H1 (cell line): ENCODE data around the gene PRKAB2. TPM values are rescaled to one million over a fixed set of nuclear protein-coding genes. Genes with fewer than 3 reads are reported as not detected.

ENCODE experiments used
- CTCF ChIA-PET: fragments of 300-600 bp; sonication (Branson Sonifier 250); formaldehyde crosslinking; loops from one replicate; lab custom pipeline; 2021; ENCODE audit not compliant: partially characterized antibody; lab: Charles Lee
- POLR2A ChIA-PET: fragments of 300-600 bp; sonication (Branson Sonifier 250); formaldehyde crosslinking; loops from one replicate; lab custom pipeline; 2021; ENCODE audit warnings: inconsistent platforms; ENCODE audit not compliant: partially characterized antibody; lab: Charles Lee
- DNase-seq, 2 experiments: peaks; one replicate each; pipeline versions ENCODE4 v3.0.0 to v3.0.0-alpha.2; 2010 to 2022; ENCODE audit warnings: low spot score in 2 of 2, low read depth in 1 of 2, mixed read lengths in 1 of 2
- FAIRE-seq: peaks from 2 replicates; lab custom pipeline; 2011; peaks lifted over from hg19 to GRCh38; lab: Jason Lieb, UNC
- H2AFZ ChIP-seq: 2 replicates; pipeline ENCODE4 v1.8.1; 2012; ENCODE audit warnings: low read length, inconsistent platforms
- H2AK5ac ChIP-seq: 2 replicates; pipeline ENCODE4 v1.6.1; 2013; ENCODE audit warnings: low read depth, low read length
- H2BK120ac ChIP-seq: replicated peaks from 2 replicates; pipeline ENCODE3; 2013; ENCODE audit warnings: low read depth, low read length, inconsistent platforms
- H2BK12ac ChIP-seq: 2 replicates; pipeline ENCODE4 v1.6.1; 2013; ENCODE audit warnings: low read depth, low read length
- H2BK15ac ChIP-seq: 2 replicates; pipeline ENCODE4 v1.6.1; 2013; ENCODE audit warnings: low read length
- H2BK20ac ChIP-seq: 2 replicates; pipeline ENCODE4 v1.6.1; 2013; ENCODE audit warnings: low read length
- H2BK5ac ChIP-seq: 2 replicates; pipeline ENCODE4 v1.6.1; 2013; ENCODE audit warnings: low read depth, low read length
- H3K14ac ChIP-seq: 2 replicates; pipeline ENCODE4 v1.6.1; 2013; ENCODE audit warnings: inconsistent platforms; ENCODE audit not compliant: insufficient read length
- H3K18ac ChIP-seq: 2 replicates; pipeline ENCODE4 v1.6.1; 2013; ENCODE audit warnings: low read length; ENCODE audit errors: extremely low read depth
- H3K23ac ChIP-seq: 2 replicates; pipeline ENCODE4 v1.6.1; 2013; ENCODE audit warnings: inconsistent platforms; ENCODE audit not compliant: insufficient read length
- H3K23me2 ChIP-seq: 2 replicates; pipeline ENCODE4 v1.6.1; 2013; ENCODE audit warnings: low read depth, low read length
- H3K27ac ChIP-seq: 2 replicates; pipeline ENCODE4 v1.6.1; 2011; ENCODE audit warnings: low read depth, low read length, inconsistent platforms
- H3K27me3 ChIP-seq, 4 experiments: replicated peaks in 1 of 4; 1 replicate in 1 of 4; 2 replicates in 3 of 4; pipeline versions ENCODE4 v1.6.1 to v1.8.1; 2011 to 2013; ENCODE audit warnings: low read length in 3 of 4, mild to moderate bottlenecking in 3 of 4, inconsistent platforms in 2 of 4, mixed read lengths in 2 of 4, moderate library complexity in 1 of 4; ENCODE audit not compliant: control insufficient read depth in 3 of 4, insufficient read depth in 3 of 4; ENCODE audit errors: extremely low read depth in 1 of 4
- H3K36me3 ChIP-seq, 4 experiments: 2 replicates each; pipeline versions ENCODE4 v1.6.1 to v1.8.1; 2011 to 2013; ENCODE audit warnings: mild to moderate bottlenecking in 4 of 4, low read length in 3 of 4, moderate library complexity in 2 of 4, control low read depth in 1 of 4, inconsistent platforms in 1 of 4; ENCODE audit not compliant: insufficient read depth in 4 of 4, control insufficient read depth in 2 of 4
- H3K4ac ChIP-seq: replicated peaks from 2 replicates; pipeline ENCODE3; 2013; ENCODE audit warnings: low read length, low read depth, mixed read lengths, inconsistent platforms; ENCODE audit not compliant: insufficient read length
- H3K4me1 ChIP-seq, 4 experiments: replicated peaks in 1 of 4; 1 replicate in 1 of 4; 2 replicates in 3 of 4; pipeline versions ENCODE4 v1.6.1 to v1.8.1; 2011 to 2013; ENCODE audit warnings: low read length in 3 of 4, inconsistent platforms in 2 of 4, mixed read lengths in 1 of 4; ENCODE audit not compliant: insufficient read depth in 4 of 4, control insufficient read depth in 3 of 4
- H3K4me2 ChIP-seq, 2 experiments: 2 replicates each; pipeline versions ENCODE4 v1.6.1 to v1.8.1; 2011 to 2013; ENCODE audit warnings: low read depth in 2 of 2, low read length in 2 of 2, control low read depth in 1 of 2, inconsistent platforms in 1 of 2, mild to moderate bottlenecking in 1 of 2; ENCODE audit not compliant: insufficient read depth in 1 of 2
- H3K4me3 ChIP-seq, 4 experiments: fragments of 200-600, 300-600 bp in 1 of 4; sonication (generic), shearing (Covaris generic), sonication (Bioruptor Twin) in 1 of 4; 2 replicates each; pipeline versions ENCODE4 v1.5.1 to v1.8.1; 2011 to 2016; ENCODE audit warnings: low read length in 4 of 4, low read depth in 3 of 4, control low read depth in 2 of 4, inconsistent platforms in 2 of 4, mild to moderate bottlenecking in 2 of 4, mixed read lengths in 1 of 4, moderate library complexity in 1 of 4; ENCODE audit not compliant: insufficient read depth in 2 of 4; ENCODE audit errors: extremely low read depth in 1 of 4
- H3K56ac ChIP-seq: replicated peaks from 2 replicates; pipeline ENCODE3; 2013; ENCODE audit warnings: low read depth, mild to moderate bottlenecking, mixed read lengths, low read length, inconsistent platforms; ENCODE audit not compliant: insufficient read length
- H3K79me1 ChIP-seq: 2 replicates; pipeline ENCODE4 v1.6.1; 2013; ENCODE audit warnings: low read depth, low read length, control low read depth
- H3K79me2 ChIP-seq, 2 experiments: 2 replicates each; pipeline versions ENCODE4 v1.6.1 to v1.8.1; 2012 to 2013; ENCODE audit warnings: low read length in 2 of 2, mild to moderate bottlenecking in 2 of 2, inconsistent platforms in 1 of 2; ENCODE audit not compliant: insufficient read depth in 2 of 2, control insufficient read depth in 1 of 2
- H3K9ac ChIP-seq, 4 experiments: replicated peaks in 1 of 4; 1 replicate in 1 of 4; 2 replicates in 3 of 4; pipeline versions ENCODE4 v1.6.1 to v1.8.1; 2011 to 2013; ENCODE audit warnings: low read depth in 3 of 4, low read length in 3 of 4, control low read depth in 2 of 4, mild to moderate bottlenecking in 2 of 4, moderate library complexity in 2 of 4, inconsistent platforms in 1 of 4; ENCODE audit errors: extremely low read depth in 1 of 4
- H3K9me3 ChIP-seq, 2 experiments: 2 replicates each; pipeline versions ENCODE4 v1.6.1 to v1.8.1; 2012 to 2013; ENCODE audit warnings: mild to moderate bottlenecking in 2 of 2, moderate library complexity in 2 of 2, control low read depth in 1 of 2, inconsistent platforms in 1 of 2, low read depth in 1 of 2, low read length in 1 of 2, mixed read lengths in 1 of 2; ENCODE audit not compliant: insufficient read depth in 2 of 2
- H4K20me1 ChIP-seq, 2 experiments: replicated peaks in 1 of 2; 2 replicates each; pipeline versions ENCODE3 to v1.8.1; 2011 to 2013; ENCODE audit warnings: inconsistent platforms in 2 of 2, low read length in 2 of 2, mild to moderate bottlenecking in 1 of 2; ENCODE audit not compliant: insufficient read depth in 2 of 2, control insufficient read depth in 1 of 2
- H4K5ac ChIP-seq: 2 replicates; pipeline ENCODE4 v1.6.1; 2013; ENCODE audit warnings: low read length, low read depth, mixed read lengths, inconsistent platforms; ENCODE audit not compliant: insufficient read length
- H4K8ac ChIP-seq: 2 replicates; pipeline ENCODE4 v1.8.0; 2013; ENCODE audit warnings: mild to moderate bottlenecking, moderate library complexity, low read length, inconsistent platforms; ENCODE audit not compliant: insufficient read depth; ENCODE audit errors: extremely low read depth
- H4K91ac ChIP-seq: replicated peaks from 2 replicates; pipeline ENCODE3; 2013; ENCODE audit warnings: low read length, mixed read lengths, inconsistent platforms; ENCODE audit not compliant: insufficient read length
- CEBPB ChIP-seq: IDR thresholded peaks from 2 replicates; pipeline ENCODE4 v1.6.1; 2012; ENCODE audit warnings: low read depth, low read length
- SIRT6 ChIP-seq: IDR thresholded peaks from one replicate; pipeline ENCODE4 v1.7.1; 2012; ENCODE audit warnings: low read length, inconsistent platforms
- WGBS, 2 experiments: shearing (Covaris generic) in 1 of 2; methylation state at CpG; one replicate each; pipeline versions ENCODE4 v1.1.6 to v1.1.7; 2013 to 2015; ENCODE audit warnings: low lambda C conversion rate in 2 of 2, mixed read lengths in 2 of 2, inconsistent platforms in 1 of 2, low coverage in 1 of 2, missing lambda C conversion rate in 1 of 2; ENCODE audit not compliant: insufficient replicate concordance in 2 of 2, insufficient coverage in 1 of 2, insufficient read length in 1 of 2; ENCODE audit errors: extremely low coverage in 1 of 2, missing lambda C conversion rate in 1 of 2; 5-methylcytosine and 5-hydroxymethylcytosine counted together
- polyA plus RNA-seq, 7 experiments: library from polyadenylated mRNA; depleted of rRNA in 3 of 7; stranded (reverse) in 5 of 7; unstranded in 2 of 7; fragments of >200 nt in 5 of 7; fragments of 200-250 nt in 2 of 7; gene quantifications; 1 replicate in 5 of 7; 2 replicates in 1 of 7; 4 replicates in 1 of 7; pipeline versions ENCODE4 v1.2.1 to v1.2.3, GENCODE V29; 2011 to 2013; ENCODE audit warnings: missing spikeins in 2 of 7, mixed read lengths in 2 of 7
- total RNA-seq: library from RNA; stranded (reverse); fragmentation: NEBNext Ultra II Directional; extraction: Animal tissue kit (Norgen Biotek cat#: 25700); gene quantifications from 2 replicates; pipeline ENCODE4 v1.2.1, GENCODE V29; 2021

Gene PRKAB2
- total and polyA plus RNA-seq, 2 of the 8 experiments (the other 6 are each of a cell fraction or from before 2014, with no cell fraction given) = 15.0 to 18.9 TPM

DNA sequence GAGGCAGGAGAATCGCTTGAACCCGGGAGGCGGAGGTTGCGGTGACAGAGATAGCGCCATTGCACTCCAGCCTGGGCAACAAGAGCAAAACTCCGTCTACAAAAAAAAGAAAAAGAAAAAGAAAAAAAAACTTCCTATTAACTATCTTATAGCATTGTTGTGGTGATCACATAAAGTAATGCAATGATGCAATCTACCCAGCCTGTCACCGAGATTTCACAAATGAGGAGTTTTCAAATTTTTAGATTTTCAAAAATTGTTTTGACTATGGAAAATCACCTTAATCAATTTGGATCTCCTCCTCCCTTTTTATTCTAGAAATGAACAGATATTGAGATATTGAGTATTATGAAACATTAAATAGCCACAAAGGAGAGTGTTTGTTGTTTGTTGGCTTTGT lies 44.9 kb upstream of the PRKAB2 start:
- WGBS, 2 experiments = 90% methylated on average over 6 of the region's 7 CpGs; no CpG with 5 or more reads in 1 of the 2 experiments
- no peaks in the 10 kb centered on the region for H3K79me2 ChIP-seq

More for the DNA sequence above, 44.9 kb upstream of the PRKAB2 start:
- Histone ChIP-seq H2BK20ac (no peak overlapping the region), H2AFZ (no peak overlapping the region), H3K23ac (no peak overlapping the region), H3K14ac (no peak overlapping the region), H2AK5ac (no peak overlapping the region), H3K36me3 (no peaks in the 10 kb centered on the region), H3K4me2 (no peak overlapping the region), H2BK12ac (no peak overlapping the region), H3K4me3 (no peak overlapping the region), H3K56ac (no peak overlapping the region), H3K9ac (no peak overlapping the region), H4K5ac (no peak overlapping the region), H3K27me3 (no peaks in the 10 kb centered on the region), H3K4me1 (no peaks in the 10 kb centered on the region), H3K27ac (no peak overlapping the region), H3K4ac (no peak overlapping the region), H4K8ac (no peak overlapping the region), H2BK120ac (no peak overlapping the region), H3K9me3 (no peaks in the 10 kb centered on the region), H4K20me1 (no peaks in the 10 kb centered on the region), H3K23me2 (no peaks in the 10 kb centered on the region), H4K91ac (no peak overlapping the region), H3K79me1 (no peaks in the 10 kb centered on the region), H3K18ac (no peak overlapping the region), H2BK15ac (no peak overlapping the region), H2BK5ac (no peak overlapping the region)
- ChIA-PET POLR2A (interaction anchor here (0.9 kb wide), 1 partner anchor 44 kb away, joined by 3 read pairs; no protein-coding TSS in a partner anchor), CTCF (interaction anchor here (1.1 kb wide), 1 partner anchor 8 kb away, joined by 3 read pairs; the partner anchor contains the start of gene FMO5)
- TF ChIP-seq CEBPB (no peak), SIRT6 (no peak)
- DNase-seq (no peak), FAIRE-seq (no peak)
